RPMI8226 (cell line): ENCODE measurements around the gene FOXD4L1.
"Not testable (repeated sequence)": the region's sequence is repeated elsewhere in the genome, so short reads cannot be mapped to it uniquely, and the experiment has no call there.

Source experiments
- DNase-seq: peaks from one replicate; pipeline ENCODE4 v3.0.0-alpha.2; 2015

FOXD4L1 gene

DNA sequence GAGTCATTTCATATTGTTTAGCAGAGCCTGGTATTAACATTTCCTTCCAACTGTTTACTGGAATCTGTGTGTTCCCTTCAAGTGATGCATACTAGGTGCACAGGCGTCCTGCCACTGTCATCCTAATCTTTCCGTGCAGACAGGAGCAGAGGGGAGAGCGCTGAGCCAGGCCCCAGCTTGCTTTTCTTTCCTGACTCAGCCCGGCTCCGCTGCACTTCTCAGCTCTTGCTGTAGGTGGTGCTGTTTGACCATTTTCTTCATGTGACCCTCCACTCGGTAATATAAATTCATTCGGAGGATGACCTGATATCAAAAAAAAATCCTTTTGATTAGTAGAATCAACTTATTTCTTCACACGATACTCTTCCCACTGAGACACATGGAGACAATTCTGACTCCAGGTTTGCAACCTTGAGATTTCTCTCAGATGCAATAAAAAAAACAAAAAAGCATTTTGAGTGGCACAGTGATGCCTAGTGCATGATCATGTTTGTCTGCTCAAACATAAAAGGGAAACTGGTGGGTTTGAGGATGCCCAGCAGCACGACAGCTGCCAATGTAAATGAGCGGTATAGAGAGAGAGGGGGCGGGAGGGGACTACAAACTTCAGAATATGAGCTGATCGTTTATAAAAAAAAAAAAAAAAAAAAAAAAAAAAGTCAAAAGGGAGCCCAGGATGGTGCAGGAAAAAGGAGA lies 29.0 kb downstream of the FOXD4L1 start:
- not testable (repeated sequence) for DNase-seq

GRCh38 chr2:113528126-113528525 lies 29.7 kb downstream of the FOXD4L1 start:
- not testable (repeated sequence) for DNase-seq

DNA sequence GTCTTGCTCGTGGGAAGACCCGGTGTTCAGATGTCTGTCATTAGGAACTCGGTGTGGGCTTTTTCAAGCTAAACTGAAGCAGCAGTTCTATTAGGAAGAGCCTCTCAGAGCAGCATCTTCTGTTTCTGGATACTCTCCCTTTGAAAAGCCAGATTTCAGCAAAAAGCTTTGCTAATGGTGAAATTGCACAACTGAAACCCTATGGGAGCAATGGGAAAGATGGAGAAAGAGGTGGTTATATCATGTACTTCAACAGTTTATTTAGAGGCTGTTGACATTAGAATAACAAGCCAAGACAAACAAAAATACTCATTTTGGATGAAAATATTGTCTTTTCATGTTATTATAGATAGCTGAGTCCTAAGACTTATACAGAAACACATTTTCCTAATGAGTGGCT lies 30.4 kb downstream of the FOXD4L1 start:
- DNase-seq = not testable (repeated sequence)

DNA sequence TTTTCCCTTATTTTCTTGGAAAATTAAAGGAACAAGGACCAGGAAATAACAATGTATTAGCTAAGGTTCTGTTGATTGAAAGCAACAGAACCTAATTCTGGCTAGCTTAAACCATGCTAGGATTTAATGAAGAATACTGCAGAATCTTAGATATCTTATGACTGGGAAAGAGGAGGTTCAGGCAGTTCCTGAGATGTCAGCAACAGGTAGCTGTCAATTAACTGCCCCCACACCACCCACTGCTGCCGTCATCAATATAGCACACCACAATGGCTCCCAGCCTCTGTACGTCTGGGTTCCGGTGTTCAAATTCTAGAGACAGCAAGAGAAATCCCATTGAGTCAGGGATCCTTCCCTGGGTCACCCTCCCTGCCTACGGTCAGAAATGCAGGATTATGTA lies 34.5 kb downstream of the FOXD4L1 start:
- DNase-seq = not testable (repeated sequence)

DNA sequence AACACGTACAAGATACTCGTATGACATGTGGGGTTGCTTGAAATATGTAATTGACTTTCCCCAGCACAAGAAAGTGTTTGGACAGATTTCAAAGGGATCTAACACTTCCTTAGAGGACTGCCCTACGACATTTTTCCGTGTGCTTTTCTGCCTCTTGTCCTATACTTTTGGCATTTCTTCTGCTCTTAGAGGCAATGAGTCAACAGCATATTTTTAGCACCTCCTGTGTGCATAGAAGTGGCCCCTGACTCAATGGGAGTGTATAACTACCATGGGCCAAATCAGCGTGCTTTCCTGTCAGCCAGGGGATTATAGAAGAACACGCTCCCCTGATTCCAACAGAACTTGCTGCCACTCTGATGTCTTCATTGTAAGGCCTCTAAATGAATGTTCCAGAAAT lies 38.1 kb downstream of the FOXD4L1 start:
- DNase-seq = not testable (repeated sequence)

DNA sequence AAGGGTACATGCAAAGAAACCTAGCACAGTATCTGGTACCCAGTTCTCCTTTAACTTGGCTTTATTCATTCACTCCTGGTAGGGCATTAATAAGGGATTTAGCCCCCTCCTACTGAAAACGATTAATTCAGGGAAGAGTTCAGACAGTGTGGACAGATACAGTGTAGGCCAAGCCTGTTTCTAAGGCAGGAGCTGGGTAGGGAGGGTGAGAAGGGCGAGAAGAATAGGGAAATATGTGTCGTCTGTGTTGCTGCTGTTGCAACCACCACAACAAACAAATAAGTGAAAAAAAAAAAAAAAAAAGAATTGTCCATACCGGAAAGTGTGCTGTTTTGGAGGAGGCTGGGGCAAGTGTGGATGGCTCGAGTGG lies 42.4 kb downstream of the FOXD4L1 start:
- not testable (repeated sequence) for DNase-seq

DNA sequence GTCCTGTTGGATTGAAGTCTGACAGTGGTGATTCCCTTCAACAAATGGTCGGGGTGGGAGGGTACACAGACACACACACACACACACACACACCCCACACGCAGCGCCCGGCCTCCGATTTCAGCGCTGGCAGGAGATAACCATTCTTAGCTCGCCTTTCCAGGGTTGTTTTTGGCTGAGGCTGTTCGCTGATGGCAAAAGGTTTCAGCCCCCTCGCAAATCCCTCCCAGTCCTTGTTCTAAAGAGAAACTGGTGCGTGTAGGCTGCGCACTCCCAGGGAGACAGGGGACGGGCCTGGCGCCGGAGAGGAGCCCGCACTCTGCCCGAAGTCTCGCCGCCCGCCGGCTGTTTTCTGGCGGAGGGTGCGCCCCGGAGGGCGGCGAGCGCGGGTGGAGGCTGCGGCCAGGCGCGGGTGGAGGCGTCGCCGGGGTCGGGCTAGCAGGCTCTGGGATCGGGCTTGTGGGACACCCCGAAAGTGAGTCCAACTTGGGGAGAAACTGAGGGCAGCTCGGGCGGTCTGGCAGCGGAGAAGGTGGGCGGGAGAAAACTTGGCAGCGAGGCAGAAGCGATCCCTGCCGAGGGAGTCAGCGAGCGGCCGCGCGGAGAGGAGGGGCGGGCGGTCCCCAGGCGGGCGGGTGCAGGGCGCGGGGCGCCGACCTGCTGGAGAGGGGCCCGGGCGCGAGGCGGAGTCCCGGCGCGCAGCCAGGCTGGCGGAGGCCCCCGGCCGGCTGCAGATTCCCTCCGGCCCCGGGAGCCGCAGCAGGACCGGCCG lies 42.9 kb downstream of the FOXD4L1 start:
- DNase-seq = peak; percentile 3

DNA sequence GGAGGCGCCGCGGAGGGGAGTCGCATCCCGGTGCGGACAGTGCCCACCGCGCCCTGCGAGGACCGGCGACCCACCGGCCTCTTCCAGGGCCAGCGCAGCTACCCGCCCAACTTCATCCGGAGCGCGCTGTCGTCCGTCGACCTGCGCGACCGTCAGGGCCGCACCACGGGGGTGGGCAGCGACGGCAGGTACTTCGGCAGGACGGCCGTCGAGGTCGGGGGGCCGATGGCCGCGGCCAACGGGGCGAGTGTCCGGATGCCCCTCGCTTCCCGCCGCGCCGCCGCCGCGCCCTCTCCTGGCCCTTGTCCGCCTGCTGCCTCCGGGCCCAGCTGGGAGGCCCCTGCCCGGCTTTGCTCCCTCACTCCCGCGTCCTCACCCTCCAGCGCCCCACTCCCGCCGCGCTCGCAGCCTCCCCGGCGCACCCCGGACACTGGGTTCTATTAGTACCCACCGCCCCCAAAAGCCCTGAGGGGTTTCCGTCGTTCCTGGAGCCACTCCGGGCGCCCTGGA lies 43.6 kb downstream of the FOXD4L1 start:
- DNase-seq = not testable (repeated sequence)

DNA sequence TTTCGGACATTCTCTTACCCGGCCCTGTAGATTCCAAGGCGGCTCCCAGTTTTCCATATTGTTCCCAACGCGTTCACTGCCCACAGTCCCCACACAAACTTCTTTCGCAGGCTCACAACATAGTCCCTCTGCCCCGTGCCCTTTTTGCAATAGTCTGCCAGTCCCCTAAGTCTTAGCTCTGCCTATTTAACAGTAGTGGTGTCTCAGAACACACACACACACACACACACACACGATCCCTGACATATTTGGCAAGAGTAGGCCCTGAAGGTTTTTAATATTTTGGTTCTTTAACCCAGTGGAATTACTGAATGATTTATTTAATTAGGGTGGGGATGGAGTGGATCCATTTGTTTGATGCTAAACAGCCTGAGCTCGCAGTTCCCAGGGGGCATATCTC lies 44.1 kb downstream of the FOXD4L1 start:
- DNase-seq = not testable (repeated sequence)
